Calu3 (cell line): Measurements from ENCODE around the gene DHX35. TPM values are rescaled to one million over a fixed set of nuclear protein-coding genes. Genes with fewer than 3 reads are reported as not detected.

ENCODE experiments used
- BruUV-seq: library from RNA; stranded (reverse); fragments of 400-500 nt; replicated peaks from 2 replicates; lab custom pipeline; 2021; lab: Mats Ljungman, UMichigan
- CTCF ChIA-PET: fragments of 300-600 bp; sonication (Branson Sonifier 250); formaldehyde crosslinking; loops from one replicate; lab custom pipeline; 2022; ENCODE audit warnings: antibody characterized with exemption; lab: Charles Lee
- DNase-seq: peaks from one replicate; pipeline ENCODE4 v3.0.0; 2022
- H3K27ac Mint-ChIP-seq: one replicate; pipeline ENCODE4 v1.8.0; 2022; ENCODE audit warnings: mixed read lengths; ENCODE audit not compliant: unreplicated experiment
- H3K27me3 Mint-ChIP-seq: one replicate; pipeline ENCODE4 v1.8.0; 2022; ENCODE audit warnings: mixed read lengths; ENCODE audit not compliant: unreplicated experiment
- H3K36me3 Mint-ChIP-seq: one replicate; pipeline ENCODE4 v1.8.0; 2022; ENCODE audit warnings: mild to moderate bottlenecking, moderate library complexity, mixed read lengths; ENCODE audit not compliant: insufficient read depth, unreplicated experiment
- H3K4me1 Mint-ChIP-seq: one replicate; pipeline ENCODE4 v1.8.0; 2022; ENCODE audit warnings: mild to moderate bottlenecking, low read depth, mixed read lengths; ENCODE audit not compliant: unreplicated experiment
- H3K4me3 Mint-ChIP-seq: one replicate; pipeline ENCODE4 v1.8.0; 2022; ENCODE audit warnings: mild to moderate bottlenecking, low read depth, moderate library complexity, mixed read lengths; ENCODE audit not compliant: unreplicated experiment
- H3K9me3 Mint-ChIP-seq: one replicate; pipeline ENCODE4 v1.8.0; 2022; ENCODE audit warnings: low read depth, mixed read lengths; ENCODE audit not compliant: unreplicated experiment
- CTCF ChIP-seq: fragments of 200-600 bp; IDR thresholded peaks from one replicate; pipeline ENCODE4 v1.8.0; 2022; ENCODE audit warnings: antibody characterized with exemption; ENCODE audit not compliant: unreplicated experiment
- intact Hi-C: fragments of 100-400 bp; cut with micrococcal nuclease; formaldehyde crosslinking; loops from one replicate; pipeline ENCODE4 v1.10.0; 2022; ENCODE audit not compliant: unreplicated experiment
- total RNA-seq: library from RNA; stranded (reverse); gene quantifications from 2 replicates; pipeline ENCODE4 v1.2.3, GENCODE V29; 2022

Gene DHX35
- total RNA-seq, 1 experiment from 2014 or later, result 19.1 TPM

- H3K4me3 Mint-ChIP-seq, result no peak overlapping the region
- CTCF ChIA-PET, result interaction anchor here (0.5 to 3.4 kb wide), 4 partner anchors 9 to 118 kb away, joined by 3 to 25 read pairs (median 4); no protein-coding TSS in a partner anchor
- H3K9me3 Mint-ChIP-seq, result no peaks in the 10 kb centered on the region
- H3K27ac Mint-ChIP-seq, result no peak overlapping the region
- intact Hi-C loops, result no loop called here
- no peak for TF ChIP-seq CTCF
- no TSS peak for BruUV-seq
- H3K27me3 Mint-ChIP-seq, result peaks cover 78% of the 10 kb centered on the region
- no peaks in the 10 kb centered on the region for H3K36me3 Mint-ChIP-seq
- no peaks in the 10 kb centered on the region for H3K4me1 Mint-ChIP-seq
- no peak for DNase-seq
Observed at GRCh38 chr20:39082622-39083398, 120.7 kb downstream of the DHX35 start.

DNA sequence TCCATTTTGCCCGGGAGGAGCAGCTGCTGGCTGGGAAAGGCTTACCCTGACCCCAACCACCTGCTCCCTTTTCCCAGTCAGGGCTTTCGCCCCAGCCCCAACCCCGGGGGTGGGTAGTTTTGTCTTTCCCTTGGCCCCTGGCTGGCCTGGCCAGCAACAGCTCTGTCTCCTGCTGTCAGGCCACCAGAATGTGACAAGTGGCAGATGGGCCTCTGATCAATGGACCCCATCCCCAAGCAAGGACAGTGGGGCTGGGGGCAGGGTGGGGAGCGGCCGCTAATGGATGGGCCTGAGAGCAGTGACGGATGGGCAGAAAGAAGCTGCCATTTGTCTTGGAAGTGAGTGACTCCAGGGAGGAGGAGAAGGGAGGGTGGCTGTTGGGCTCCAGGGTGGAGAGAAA lies 121.6 kb downstream of the DHX35 start:
- no peaks in the 10 kb centered on the region for H3K4me1 Mint-ChIP-seq
- H3K9me3 Mint-ChIP-seq, result no peaks in the 10 kb centered on the region
- BruUV-seq, result no TSS peak
- no peak overlapping the region for H3K4me3 Mint-ChIP-seq
- CTCF ChIA-PET, result no interaction called here
- no peaks in the 10 kb centered on the region for H3K36me3 Mint-ChIP-seq
- intact Hi-C loops, result no loop called here
- TF ChIP-seq CTCF, result no peak
- H3K27me3 Mint-ChIP-seq, result peaks cover 75% of the 10 kb centered on the region
- no peak overlapping the region for H3K27ac Mint-ChIP-seq
- DNase-seq, result no peak

- Mint-ChIP-seq H3K36me3 (peaks cover 9% of the 10 kb centered on the region), H3K27ac (peak overlapping the region; percentile 86), H3K4me1 (no peaks in the 10 kb centered on the region), H3K4me3 (no peak overlapping the region), H3K9me3 (no peaks in the 10 kb centered on the region), H3K27me3 (peaks cover 82% of the 10 kb centered on the region)
- intact Hi-C loops, result no loop called here
- DNase-seq, result no peak
- CTCF ChIA-PET, result interaction anchor here (0.7 kb wide), 1 partner anchor 30 kb away, joined by 4 read pairs; no protein-coding TSS in a partner anchor
- TF ChIP-seq CTCF, result no peak
- BruUV-seq, result no TSS peak
Observed at GRCh38 chr20:39089029-39089428, 126.9 kb downstream of the DHX35 start.

Other genes with a start within 250 kb of the DHX35 start
- not detected in 2 replicates for gene SLC32A1, start 237.9 kb upstream of the DHX35 start, total RNA-seq
- gene ACTR5, start 213.9 kb upstream of the DHX35 start, total RNA-seq, result 12.9 and 14.7 TPM in 2 replicates
- gene PPP1R16B, start 156.6 kb upstream of the DHX35 start, total RNA-seq, result 0.10 TPM in 1 of 2 replicates, not detected in the other
- 73.0 and 84.0 TPM in 2 replicates for gene FAM83D, start 35.9 kb upstream of the DHX35 start, total RNA-seq